ENCODE measurements around the gene IFFO2. TPM values are rescaled to one million over a fixed set of nuclear protein-coding genes. Genes with fewer than 3 reads are reported as not detected.

The IFFO2 gene
- total and polyA plus RNA-seq, 2 of the 8 experiments (the other 6 are each of a cell fraction or from before 2014, with no cell fraction given) = 6.6 to 10.4 TPM

DNA sequence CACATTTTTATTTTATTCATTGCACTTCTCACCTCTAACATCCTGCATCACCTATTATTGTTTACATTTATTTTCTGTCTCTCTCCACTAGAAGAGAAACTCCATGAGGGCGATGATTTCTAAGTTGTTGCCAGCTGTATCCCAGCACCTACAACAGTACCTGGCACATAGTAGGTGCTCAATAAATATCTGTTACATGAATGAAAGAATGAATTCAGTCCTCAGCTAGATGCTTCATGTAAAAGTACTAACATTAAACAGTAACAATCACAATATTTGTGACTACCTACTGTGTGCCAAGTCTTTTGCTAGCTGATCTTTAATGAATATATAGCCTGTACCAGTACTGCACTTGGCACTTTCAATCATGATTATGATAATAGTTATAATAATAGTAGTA lies 100.0 kb downstream of the IFFO2 start:
- Histone ChIP-seq H3K79me2 (ENCODE audit: control insufficient read depth in 1 of 2, insufficient read depth in 2 of 2, low read length in 2 of 2) (no peaks in the 10 kb centered on the region), H2AFZ (ENCODE audit: low read length) (no peak overlapping the region), H4K91ac (replicated peaks; ENCODE audit: insufficient read length, low read length) (no peak overlapping the region), H4K20me1 (replicated peaks in 1 of 2; ENCODE audit: control insufficient read depth in 1 of 2, insufficient read depth in 2 of 2, low read length in 2 of 2) (peaks cover 0 to 7% of the 10 kb centered on the region in 2 experiments), H2BK120ac (replicated peaks; ENCODE audit: low read depth, low read length) (no peak overlapping the region), H3K4me2 (ENCODE audit: insufficient read depth in 1 of 2, low read depth in 2 of 2, low read length in 2 of 2) (no peak overlapping the region), H2BK12ac (ENCODE audit: low read depth, low read length) (no peak overlapping the region), H2BK15ac (ENCODE audit: low read length) (no peak overlapping the region), H3K9ac (replicated peaks in 1 of 4; ENCODE audit: extremely low read depth in 1 of 4, low read depth in 3 of 4, low read length in 3 of 4) (no peak overlapping the region), H3K14ac (ENCODE audit: insufficient read length) (no peak overlapping the region), H3K27me3 (replicated peaks in 1 of 4; ENCODE audit: control insufficient read depth in 3 of 4, extremely low read depth in 1 of 4, insufficient read depth in 3 of 4, low read length in 3 of 4) (peaks cover 0 to 4% (median 1%) of the 10 kb centered on the region in 4 experiments; a peak in 3 of 7 replicates), H2AK5ac (ENCODE audit: low read depth, low read length) (no peak overlapping the region), H3K4me1 (replicated peaks in 1 of 4; ENCODE audit: control insufficient read depth in 3 of 4, insufficient read depth in 4 of 4, low read length in 3 of 4) (no peaks in the 10 kb centered on the region), H3K79me1 (ENCODE audit: low read depth, low read length) (no peaks in the 10 kb centered on the region), H2BK20ac (ENCODE audit: low read length) (no peak overlapping the region), H4K5ac (ENCODE audit: insufficient read length, low read depth, low read length) (no peak overlapping the region), H2BK5ac (ENCODE audit: low read depth, low read length) (no peak overlapping the region), H3K27ac (ENCODE audit: low read depth, low read length) (no peak overlapping the region), H3K56ac (replicated peaks; ENCODE audit: insufficient read length, low read depth, low read length) (no peak overlapping the region), H4K8ac (ENCODE audit: extremely low read depth, insufficient read depth, low read length) (no peak overlapping the region), H3K4me3 (ENCODE audit: extremely low read depth in 1 of 4, insufficient read depth in 2 of 4, low read depth in 3 of 4, low read length in 4 of 4) (no peak overlapping the region), H3K36me3 (ENCODE audit: control insufficient read depth in 2 of 4, insufficient read depth in 4 of 4, low read length in 3 of 4) (no peaks in the 10 kb centered on the region; a peak in 1 of 8 replicates), H3K23me2 (ENCODE audit: low read depth, low read length) (peaks cover 12% of the 10 kb centered on the region; the same call in 1 of the 2 replicates), H3K9me3 (ENCODE audit: insufficient read depth in 2 of 2, low read depth in 1 of 2, low read length in 1 of 2) (no peaks in the 10 kb centered on the region), H3K4ac (replicated peaks; ENCODE audit: insufficient read length, low read depth, low read length) (no peak overlapping the region), H3K18ac (ENCODE audit: extremely low read depth, low read length) (no peak overlapping the region), H3K23ac (ENCODE audit: insufficient read length) (no peak overlapping the region)
- DNase-seq (ENCODE audit: low read depth in 1 of 2, low spot score in 2 of 2) (no peak), FAIRE-seq (no peak)
- WGBS, 2 experiments (ENCODE audit: extremely low coverage in 1 of 2, insufficient coverage in 1 of 2, insufficient read length in 1 of 2, insufficient replicate concordance in 2 of 2, low coverage in 1 of 2, low lambda C conversion rate in 2 of 2, missing lambda C conversion rate in 1 of 2) = 88% methylated on average over 1 of the region's 1 CpG; no CpG with 5 or more reads in 1 of the 2 experiments
- POLR2A ChIA-PET (ENCODE audit: partially characterized antibody) = no interaction called here
- CTCF ChIA-PET (ENCODE audit: partially characterized antibody) = interaction anchor here (0.8 to 2.7 kb wide), 2 partner anchors 18 to 35 kb away, joined by 4 to 15 read pairs; no protein-coding TSS in a partner anchor
- TF ChIP-seq RFX5 (IDR thresholded peaks at IDR 0.05; ENCODE audit: borderline replicate concordance, low read depth, low read length) (no peak), JUND (IDR thresholded peaks at IDR 0.05; ENCODE audit: low read length) (no peak), TAF7 (optimal IDR thresholded peaks at IDR 0.05; ENCODE audit: borderline replicate concordance, low read depth, low read length) (no peak), SIN3A (conservative IDR thresholded peaks at IDR 0.05 in 1 of 2, IDR thresholded peaks at IDR 0.05 in 1 of 2; ENCODE audit: low read depth in 1 of 2, low read length in 2 of 2) (no peak), MAFK (IDR thresholded peaks at IDR 0.05; ENCODE audit: low read depth, low read length) (no peak), SP1 (IDR thresholded peaks at IDR 0.05; ENCODE audit: low read depth, low read length) (no peak), HDAC2 (IDR thresholded peaks at IDR 0.05; ENCODE audit: borderline replicate concordance in 1 of 2, low read depth in 2 of 2, low read length in 2 of 2) (no peak), ASH2L (IDR thresholded peaks at IDR 0.05; ENCODE audit: low read length) (no peak), YY1 (IDR thresholded peaks at IDR 0.05; ENCODE audit: low read depth, low read length) (no peak), RAD21 (IDR thresholded peaks at IDR 0.05 in 1 of 2, conservative IDR thresholded peaks at IDR 0.05 in 1 of 2; ENCODE audit: low read depth in 2 of 2, low read length in 2 of 2) (no peak)
- TF ChIP-seq, protein P1, sequence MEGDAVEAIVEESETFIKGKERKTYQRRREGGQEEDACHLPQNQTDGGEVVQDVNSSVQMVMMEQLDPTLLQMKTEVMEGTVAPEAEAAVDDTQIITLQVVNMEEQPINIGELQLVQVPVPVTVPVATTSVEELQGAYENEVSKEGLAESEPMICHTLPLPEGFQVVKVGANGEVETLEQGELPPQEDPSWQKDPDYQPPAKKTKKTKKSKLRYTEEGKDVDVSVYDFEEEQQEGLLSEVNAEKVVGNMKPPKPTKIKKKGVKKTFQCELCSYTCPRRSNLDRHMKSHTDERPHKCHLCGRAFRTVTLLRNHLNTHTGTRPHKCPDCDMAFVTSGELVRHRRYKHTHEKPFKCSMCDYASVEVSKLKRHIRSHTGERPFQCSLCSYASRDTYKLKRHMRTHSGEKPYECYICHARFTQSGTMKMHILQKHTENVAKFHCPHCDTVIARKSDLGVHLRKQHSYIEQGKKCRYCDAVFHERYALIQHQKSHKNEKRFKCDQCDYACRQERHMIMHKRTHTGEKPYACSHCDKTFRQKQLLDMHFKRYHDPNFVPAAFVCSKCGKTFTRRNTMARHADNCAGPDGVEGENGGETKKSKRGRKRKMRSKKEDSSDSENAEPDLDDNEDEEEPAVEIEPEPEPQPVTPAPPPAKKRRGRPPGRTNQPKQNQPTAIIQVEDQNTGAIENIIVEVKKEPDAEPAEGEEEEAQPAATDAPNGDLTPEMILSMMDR (IDR thresholded peaks at IDR 0.05; ENCODE audit: control extremely low read depth in 1 of 3, insufficient read depth in 1 of 3, low read depth in 1 of 3, low read length in 3 of 3) = no peak
